Hematopoietic multipotent progenitor cell (in vitro differentiated cells): Measurements from ENCODE around the gene M1AP. TPM values are rescaled to one million over a fixed set of nuclear protein-coding genes. Genes with fewer than 3 reads are reported as not detected.

Experiments
- DNase-seq, 3 donors: peaks; one replicate each; pipeline ENCODE4 v3.0.0-alpha.2; 2011 to 2015; ENCODE audit warnings: low read depth in 2 of 3, low spot score in 2 of 3
- total RNA-seq: library from RNA; depleted of rRNA; stranded (reverse); fragments of >200 nt; gene quantifications from one replicate; pipeline ENCODE4 v1.2.3, GENCODE V29; 2012

M1AP gene, protein sequence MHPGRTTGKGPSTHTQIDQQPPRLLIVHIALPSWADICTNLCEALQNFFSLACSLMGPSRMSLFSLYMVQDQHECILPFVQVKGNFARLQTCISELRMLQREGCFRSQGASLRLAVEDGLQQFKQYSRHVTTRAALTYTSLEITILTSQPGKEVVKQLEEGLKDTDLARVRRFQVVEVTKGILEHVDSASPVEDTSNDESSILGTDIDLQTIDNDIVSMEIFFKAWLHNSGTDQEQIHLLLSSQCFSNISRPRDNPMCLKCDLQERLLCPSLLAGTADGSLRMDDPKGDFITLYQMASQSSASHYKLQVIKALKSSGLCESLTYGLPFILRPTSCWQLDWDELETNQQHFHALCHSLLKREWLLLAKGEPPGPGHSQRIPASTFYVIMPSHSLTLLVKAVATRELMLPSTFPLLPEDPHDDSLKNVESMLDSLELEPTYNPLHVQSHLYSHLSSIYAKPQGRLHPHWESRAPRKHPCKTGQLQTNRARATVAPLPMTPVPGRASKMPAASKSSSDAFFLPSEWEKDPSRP
- 0.54 TPM for total RNA-seq

GRCh38 chr2:74648009-74648443 is at the start of gene M1AP:
TSS of gene M1AP (minus strand) at chr2:74648330. CDS start at chr2:74640275, 8,055 bp downstream.
- DNase-seq, result peak in 2 of 3 donors; percentile 20 to 25

DNA sequence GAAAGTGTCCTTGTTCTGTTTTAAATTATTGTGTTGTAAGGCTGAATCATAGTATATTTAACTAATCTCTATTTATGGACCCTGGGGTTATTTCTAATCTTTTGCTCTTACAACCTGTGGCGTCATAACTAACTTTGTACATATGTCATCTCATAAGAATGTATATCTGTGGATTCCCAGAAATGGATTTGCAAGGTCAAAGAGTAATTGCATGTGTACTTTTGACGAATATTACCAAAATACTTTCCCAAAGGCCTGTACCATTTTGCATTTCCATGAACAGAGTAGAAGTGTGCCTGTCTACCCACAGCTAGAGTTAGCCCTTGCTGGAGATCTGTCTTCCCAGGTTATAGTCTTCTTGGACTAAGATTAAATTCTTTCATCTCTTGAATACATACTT is 48.7 kb upstream of the M1AP start:
- no peak for DNase-seq

- no peak for DNase-seq
Measured at GRCh38 chr2:74695663-74696062, 47.5 kb upstream of the M1AP start.

- DNase-seq, result peak in 1 of 3 donors; percentile 29
Measured at GRCh38 chr2:74694281-74694680, 46.2 kb upstream of the M1AP start.

GRCh38 chr2:74693668-74694067 is 45.5 kb upstream of the M1AP start:
- no peak for DNase-seq

DNA sequence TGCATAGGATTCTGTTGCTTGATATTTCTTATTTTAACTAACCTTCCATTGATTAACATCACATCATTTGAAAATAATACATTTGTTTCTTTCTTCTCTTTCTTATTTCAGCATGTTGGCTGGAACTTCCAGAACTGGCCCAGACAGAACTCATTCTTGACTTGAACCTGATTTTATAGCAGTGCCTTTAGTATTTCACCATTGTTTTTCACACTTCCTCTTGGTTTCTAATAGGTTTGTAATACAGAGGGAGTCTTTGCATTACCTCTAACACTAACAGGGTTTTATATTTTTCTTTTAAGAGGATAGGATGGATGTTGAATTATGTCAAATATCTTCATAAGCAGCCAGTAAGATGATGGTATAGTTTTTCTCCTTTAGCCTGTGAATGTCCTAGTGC is 45.1 kb upstream of the M1AP start:
- no peak for DNase-seq

- no peak for DNase-seq
Measured at GRCh38 chr2:74691929-74692328, 43.8 kb upstream of the M1AP start.

DNA sequence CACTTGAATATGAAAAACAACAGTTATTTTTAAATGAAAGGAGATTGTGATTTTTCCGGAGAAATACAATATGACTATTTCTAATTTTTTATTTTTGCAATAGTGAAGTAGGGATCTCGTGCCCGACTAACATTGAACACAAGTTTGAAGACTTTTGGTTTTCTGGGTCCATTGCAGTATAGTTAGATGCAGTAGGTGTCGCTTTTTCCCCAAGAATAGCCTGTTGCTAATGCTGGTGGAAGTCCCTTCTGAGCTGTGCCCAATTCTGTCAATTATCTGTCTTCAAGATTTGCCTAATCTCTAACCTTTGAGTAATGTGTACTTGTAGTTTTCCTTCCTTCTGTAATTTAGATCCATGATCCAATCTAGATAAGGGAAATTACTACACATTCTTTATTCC is 42.4 kb upstream of the M1AP start:
- peak in 2 of 3 donors; percentile 45 to 74 for DNase-seq

DNA sequence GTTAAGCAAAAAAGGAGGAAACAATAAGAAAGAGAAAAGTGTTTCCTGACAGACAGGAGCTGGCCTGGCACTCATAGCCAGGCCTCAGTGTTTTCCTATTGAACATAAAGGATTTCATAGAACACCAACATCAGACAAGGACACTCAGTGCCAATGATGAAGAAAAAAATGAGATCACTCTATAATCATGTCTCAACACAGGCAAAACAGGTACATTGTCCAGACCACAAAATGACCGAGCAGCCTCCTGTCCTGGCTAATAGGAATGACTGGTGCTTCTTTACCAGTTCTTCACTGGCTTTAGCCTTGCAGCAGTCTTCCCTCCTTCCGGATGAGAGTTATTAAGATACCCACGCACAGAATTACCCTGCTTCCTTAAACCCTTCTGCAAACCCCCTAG is 41.5 kb upstream of the M1AP start:
- DNase-seq, result no peak

DNA sequence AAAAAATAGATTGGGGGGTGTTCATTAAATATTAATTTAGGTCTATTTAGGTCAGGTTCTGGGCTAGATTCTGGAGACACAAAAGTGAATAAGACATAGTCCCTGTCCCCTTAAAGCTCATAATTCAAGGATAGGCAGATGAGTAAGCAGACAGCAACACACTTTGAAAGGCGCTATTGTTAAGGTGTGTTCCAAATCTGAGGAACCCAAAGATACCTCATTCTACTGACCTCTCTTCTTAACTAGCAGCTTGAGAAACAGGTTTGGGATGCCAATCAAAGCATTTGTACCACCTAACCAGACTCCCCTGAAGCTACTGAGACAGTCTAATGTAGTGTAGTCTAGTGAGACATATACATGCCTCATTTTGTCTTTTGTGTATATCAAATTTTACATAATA is 40.8 kb upstream of the M1AP start:
- no peak for DNase-seq

DNA sequence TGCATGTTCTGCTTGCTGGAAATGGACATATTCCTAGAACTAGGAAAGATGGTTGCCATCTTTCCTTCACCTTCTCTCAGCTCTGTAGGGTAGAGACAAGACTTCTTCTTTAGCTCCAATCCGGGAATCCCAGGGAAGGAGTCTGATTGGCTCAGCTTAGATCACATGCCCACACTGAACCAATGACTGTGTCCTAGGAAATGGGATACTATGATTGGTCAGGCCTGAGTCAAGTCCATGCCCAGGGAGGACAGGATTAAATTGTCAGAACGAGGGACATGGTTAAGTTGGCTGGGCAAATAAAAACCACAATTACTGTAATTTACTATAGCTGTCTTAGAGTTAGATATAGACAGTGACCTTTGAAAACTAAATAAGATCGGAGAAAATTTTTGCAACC is 37.3 kb upstream of the M1AP start:
- no peak for DNase-seq

DNA sequence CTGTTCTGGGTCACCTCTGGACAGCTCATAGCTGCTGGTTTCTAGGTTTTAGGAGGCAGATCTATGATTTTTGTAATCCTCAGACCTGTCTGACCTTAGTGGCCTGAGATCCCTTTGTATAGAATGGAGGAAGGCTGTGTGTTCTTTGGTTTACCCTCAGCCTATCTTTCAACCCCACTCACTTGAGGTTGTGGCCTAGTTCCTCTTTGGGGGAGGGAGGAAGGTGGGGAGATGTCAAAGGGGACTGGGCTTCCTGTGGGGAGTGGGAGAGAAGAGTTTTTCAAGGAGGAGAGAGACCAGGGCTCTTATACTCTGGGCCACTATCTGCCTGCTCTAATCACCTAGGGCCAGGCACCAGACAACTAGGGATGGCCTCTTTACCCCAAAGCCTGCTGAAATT is 34.4 kb upstream of the M1AP start:
- DNase-seq, result peak in 2 of 3 donors; percentile 7 to 52

- DNase-seq, result no peak
Measured at GRCh38 chr2:74679615-74680014, 31.5 kb upstream of the M1AP start.

DNA sequence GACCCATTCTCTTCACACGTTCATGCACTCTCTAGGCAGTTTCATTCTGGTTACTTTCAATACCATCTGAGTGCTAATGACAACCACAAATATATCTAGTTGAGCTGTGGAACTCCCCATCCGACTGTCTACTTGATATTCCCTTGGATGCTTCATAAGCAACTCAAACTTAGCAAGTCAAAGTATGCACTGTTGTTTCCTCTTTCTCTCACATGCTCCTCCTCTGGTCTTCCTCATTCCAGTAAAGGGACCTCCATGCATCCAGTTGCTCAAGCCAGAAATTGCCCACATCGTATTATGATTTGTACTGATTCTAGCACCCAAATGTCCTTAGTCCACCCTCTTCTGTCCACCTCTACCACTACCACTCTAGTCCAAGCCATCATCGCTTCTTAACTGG is 28.2 kb upstream of the M1AP start:
- no peak for DNase-seq

GRCh38 chr2:74675090-74675489 is 27.0 kb upstream of the M1AP start:
- no peak for DNase-seq

DNA sequence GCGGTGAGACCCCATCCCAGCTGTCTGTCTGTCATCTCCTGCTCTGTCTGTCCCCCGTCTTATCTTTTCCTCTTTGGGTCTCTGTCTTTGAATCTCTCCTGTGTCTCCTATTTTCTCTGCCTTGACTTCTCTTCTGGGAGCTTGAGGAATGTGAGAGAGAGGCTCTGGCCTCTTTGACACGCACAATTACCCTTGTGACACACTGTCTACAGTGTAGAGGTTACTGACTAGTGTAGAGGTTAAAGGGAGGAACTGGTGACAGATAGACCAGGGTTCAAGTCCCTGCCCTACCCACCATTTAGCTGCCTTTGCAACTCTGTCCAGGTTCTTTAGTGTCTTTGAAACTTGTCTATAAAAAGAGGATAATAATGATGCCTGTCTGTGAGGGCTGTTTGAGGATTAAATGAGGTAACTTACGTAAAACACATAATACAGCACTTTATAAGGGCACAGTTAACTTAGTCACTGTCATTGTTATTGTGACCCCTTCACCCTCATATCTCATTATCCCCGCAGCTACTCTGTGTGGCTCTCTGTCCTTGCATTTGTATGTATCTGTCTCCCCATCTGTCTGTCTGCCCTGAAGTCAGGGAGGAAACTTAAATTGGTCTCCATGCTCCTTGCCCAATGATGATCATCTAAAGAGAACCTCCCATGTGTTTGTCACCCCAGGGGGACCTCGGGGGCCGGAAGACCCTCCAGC is 25.8 kb upstream of the M1AP start:
- DNase-seq, result no peak

- DNase-seq, result no peak
Measured at GRCh38 chr2:74671479-74671878, 23.3 kb upstream of the M1AP start.

GRCh38 chr2:74670263-74670662 is 22.1 kb upstream of the M1AP start:
- DNase-seq, result no peak

DNA sequence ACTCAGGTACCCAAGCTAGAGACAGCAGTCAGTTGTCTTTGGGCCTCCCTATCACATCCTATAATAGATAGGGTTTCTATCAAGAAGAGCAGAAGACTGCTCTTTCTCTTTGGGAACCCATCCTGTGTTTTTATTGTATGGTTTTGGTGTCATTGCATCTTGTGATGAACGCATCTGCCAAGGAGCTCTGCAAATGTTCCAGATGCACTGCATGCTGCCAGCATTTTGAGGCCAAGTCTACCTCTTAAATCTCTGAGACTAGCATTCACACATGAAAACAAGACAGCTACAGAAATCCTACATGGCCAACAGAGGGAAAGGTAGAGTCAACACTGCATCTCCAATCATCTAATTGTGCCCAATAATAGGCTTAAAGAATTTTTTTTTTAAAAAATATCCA is 20.0 kb upstream of the M1AP start:
- DNase-seq, result no peak

DNA sequence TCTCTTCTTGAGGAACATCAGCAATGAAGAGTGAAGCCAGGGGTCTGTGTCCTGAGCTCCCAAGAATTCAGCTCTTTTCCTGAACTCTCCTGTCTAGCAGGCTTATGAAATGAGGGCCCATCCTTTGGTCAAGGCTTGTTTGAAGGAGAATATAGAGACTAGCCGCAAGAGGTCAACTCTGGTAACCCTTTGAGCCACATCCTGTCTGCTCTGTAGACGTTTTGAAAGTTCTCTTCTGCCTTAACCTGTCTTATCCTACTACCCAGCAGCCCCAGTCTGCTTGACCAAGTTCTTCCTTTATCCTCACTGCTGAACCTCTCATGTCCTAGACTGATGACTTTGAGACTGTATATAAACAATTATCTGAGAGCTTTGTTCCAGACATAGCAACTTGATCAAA is 11.3 kb upstream of the M1AP start:
- no peak for DNase-seq

DNA sequence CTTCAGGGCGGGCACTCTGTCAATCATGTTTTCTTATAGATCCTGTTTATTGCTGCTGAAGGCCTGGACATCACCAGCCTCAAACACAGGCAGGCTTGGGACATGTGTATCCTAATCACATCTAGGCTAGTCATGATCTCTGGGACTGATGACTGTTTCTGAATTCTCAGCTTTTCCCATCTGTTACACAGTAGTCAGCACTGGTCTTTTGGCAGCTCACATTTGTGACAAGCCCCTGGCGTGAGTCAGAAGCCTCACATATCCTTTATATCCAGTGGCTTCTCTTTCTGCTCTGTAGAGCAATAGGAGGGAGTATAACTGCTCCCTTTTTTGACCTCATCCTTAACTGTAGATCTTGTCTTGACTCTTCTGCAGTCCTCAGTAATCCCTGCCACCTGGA is 10.4 kb upstream of the M1AP start:
- no peak for DNase-seq

DNA sequence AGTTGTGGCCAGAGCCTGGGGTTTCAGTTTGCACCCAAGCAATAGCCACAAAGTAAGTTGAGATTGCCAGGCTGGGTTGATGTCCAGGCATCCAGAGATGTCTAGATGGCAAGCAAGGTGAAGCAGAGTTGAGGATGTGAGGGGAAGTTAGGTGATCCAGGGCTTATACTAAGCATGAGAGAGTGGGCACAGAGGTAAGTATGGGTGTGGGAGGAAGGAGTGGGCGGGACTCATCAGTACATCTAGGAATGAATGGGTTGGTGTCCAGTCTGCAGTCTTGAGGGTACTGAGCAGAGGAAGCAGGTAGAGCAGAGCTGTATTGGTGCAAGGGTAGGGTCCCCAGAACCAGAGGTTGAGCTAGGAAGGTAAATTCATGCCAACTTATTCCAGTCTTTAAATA is 7.4 kb upstream of the M1AP start:
- DNase-seq, result no peak
